ENCODE measurements around the gene SYDE2.
"Not testable (repeated sequence)": the region's sequence is repeated elsewhere in the genome, so short reads cannot be mapped to it uniquely, and the experiment has no call there.

The SYDE2 gene

DNA sequence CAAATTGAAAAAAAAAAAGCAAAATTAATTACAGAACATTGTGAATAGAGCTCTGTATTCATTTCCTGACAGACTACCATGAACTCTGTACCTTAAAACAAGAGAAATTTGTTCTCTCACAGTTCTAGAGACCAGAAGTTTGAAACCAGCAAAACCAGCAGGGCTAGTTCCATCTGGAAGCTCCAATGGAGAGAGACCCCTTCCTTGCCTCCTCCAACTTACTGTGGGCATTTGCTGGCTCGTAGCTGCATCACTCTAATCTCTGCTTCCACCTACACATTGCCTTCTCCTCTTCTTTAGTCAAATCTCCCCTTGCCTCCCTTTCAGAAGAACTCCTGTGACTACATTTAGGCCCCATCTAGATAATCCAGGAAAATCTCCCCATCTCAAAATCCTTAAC lies 56.5 kb downstream of the SYDE2 start:
- Histone ChIP-seq H3K27me3 (replicated peaks) (no peaks in the 10 kb centered on the region), H3K27ac (no peak overlapping the region), H3K4me3 (ENCODE audit: low read depth, low read length) (no peak overlapping the region), H3K36me3 (replicated peaks) (no peaks in the 10 kb centered on the region)
- DNase-seq = no peak
- TF ChIP-seq, protein P1, sequence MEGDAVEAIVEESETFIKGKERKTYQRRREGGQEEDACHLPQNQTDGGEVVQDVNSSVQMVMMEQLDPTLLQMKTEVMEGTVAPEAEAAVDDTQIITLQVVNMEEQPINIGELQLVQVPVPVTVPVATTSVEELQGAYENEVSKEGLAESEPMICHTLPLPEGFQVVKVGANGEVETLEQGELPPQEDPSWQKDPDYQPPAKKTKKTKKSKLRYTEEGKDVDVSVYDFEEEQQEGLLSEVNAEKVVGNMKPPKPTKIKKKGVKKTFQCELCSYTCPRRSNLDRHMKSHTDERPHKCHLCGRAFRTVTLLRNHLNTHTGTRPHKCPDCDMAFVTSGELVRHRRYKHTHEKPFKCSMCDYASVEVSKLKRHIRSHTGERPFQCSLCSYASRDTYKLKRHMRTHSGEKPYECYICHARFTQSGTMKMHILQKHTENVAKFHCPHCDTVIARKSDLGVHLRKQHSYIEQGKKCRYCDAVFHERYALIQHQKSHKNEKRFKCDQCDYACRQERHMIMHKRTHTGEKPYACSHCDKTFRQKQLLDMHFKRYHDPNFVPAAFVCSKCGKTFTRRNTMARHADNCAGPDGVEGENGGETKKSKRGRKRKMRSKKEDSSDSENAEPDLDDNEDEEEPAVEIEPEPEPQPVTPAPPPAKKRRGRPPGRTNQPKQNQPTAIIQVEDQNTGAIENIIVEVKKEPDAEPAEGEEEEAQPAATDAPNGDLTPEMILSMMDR (IDR thresholded peaks at IDR 0.05; ENCODE audit: low read depth, low read length, missing control alignments) = no peak
- in situ Hi-C loops (cut with HindIII; ENCODE audit: low pct_ligation_motif_present, low sequenced_read_pairs) = no loop called here

DNA sequence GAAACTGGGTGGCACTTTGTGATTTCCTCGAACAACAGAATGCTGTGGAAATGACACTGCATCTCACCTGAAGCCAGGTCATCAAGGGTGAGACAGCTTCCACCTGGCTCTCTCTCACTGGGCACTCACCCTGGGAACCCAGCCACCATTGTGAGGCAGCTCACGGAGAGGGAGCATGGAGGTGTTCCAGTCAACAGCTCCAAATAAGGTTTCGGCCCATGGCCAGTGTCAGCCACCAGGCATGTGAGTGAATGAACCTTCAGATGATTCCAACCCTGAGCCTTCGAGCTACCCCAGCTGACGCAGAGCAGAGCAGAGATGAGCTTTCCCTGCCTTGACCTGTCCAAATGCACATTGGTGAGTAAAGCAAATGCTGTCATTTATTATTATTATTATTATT lies 58.1 kb downstream of the SYDE2 start:
- no peaks in the 10 kb centered on the region for H3K27me3 ChIP-seq (replicated peaks)
- TF ChIP-seq, protein P1 (IDR thresholded peaks at IDR 0.05; ENCODE audit: low read depth, low read length, missing control alignments) = no peak
- H3K27ac ChIP-seq = no peak overlapping the region
- H3K36me3 ChIP-seq (replicated peaks) = no peaks in the 10 kb centered on the region
- in situ Hi-C loops (cut with HindIII; ENCODE audit: low pct_ligation_motif_present, low sequenced_read_pairs) = no loop called here
- no peak overlapping the region for H3K4me3 ChIP-seq (ENCODE audit: low read depth, low read length)
- no peak for DNase-seq

DNA sequence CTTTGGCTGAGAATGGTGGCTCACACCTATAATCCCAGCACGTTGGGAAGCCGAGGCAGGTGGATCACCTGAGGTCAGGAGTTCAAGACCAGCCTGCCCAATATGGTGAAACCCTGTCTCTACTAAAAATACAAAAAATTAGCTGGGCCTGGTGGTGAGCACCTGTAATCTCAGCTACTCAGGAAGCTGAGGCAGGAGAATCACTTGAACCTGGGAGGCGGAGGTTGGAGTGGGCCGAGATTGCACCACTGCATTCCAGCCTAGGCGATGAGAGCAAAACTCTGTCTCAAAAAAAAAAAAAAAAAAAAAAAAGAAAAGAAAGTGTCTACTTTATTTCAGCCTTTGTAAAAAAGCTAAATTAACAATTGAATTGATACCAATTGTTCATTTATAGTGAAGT lies 62.4 kb downstream of the SYDE2 start:
- in situ Hi-C loops (cut with HindIII; ENCODE audit: low pct_ligation_motif_present, low sequenced_read_pairs); H3K27ac ChIP-seq: not testable (repeated sequence)

DNA sequence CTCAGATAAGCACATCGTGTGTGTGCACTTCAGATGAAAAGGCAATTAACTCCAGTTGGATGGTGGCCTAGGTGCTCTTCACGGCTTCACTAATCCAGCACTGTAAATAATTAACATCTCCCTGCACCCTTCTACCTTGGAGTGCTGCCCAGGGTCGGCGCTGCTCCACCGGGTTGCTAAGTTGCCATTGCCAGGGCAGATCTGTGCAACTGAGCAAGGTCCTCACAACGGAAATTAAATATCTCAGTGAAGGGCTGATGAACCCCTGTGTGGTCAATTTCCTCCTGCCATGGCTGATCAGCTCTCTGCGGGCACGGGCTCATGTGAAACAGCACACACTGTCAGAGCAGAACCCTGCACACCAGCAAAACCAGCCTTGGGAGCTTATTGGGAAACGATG lies 63.2 kb downstream of the SYDE2 start:
- no peak for DNase-seq
- no peak overlapping the region for H3K27ac ChIP-seq
- H3K4me3 ChIP-seq (ENCODE audit: low read depth, low read length) = no peak overlapping the region
- no peaks in the 10 kb centered on the region for H3K36me3 ChIP-seq (replicated peaks)
- no peaks in the 10 kb centered on the region for H3K27me3 ChIP-seq (replicated peaks)
- TF ChIP-seq, protein P1 (IDR thresholded peaks at IDR 0.05; ENCODE audit: low read depth, low read length, missing control alignments) = no peak
- in situ Hi-C loops (cut with HindIII; ENCODE audit: low pct_ligation_motif_present, low sequenced_read_pairs) = no loop called here

More for the DNA sequence above, 62.4 kb downstream of the SYDE2 start:
- not testable (repeated sequence) for H3K4me3 ChIP-seq (ENCODE audit: low read depth, low read length); H3K36me3 ChIP-seq (replicated peaks); DNase-seq; H3K27me3 ChIP-seq (replicated peaks)

DNA sequence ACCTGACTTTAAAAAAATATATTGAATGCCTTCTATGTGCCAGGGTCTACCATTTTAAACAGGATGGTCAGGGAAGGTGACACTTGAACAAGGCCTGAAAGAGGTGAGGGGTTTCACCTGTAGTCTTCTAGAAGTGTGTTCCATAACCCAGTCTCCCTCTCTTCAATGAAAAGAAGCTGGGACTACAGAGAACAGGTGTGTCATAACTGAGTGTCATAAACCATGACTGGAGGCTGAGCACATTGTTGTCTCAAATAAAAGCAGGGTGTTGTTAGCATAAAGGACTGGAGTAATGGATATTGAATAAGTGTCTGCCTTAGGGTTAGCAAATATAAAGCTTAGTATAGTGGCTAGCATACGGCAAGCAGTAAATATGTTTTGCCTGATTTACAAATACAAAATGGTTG lies 65.4 kb downstream of the SYDE2 start:
- no peak overlapping the region for H3K27ac ChIP-seq
- no peaks in the 10 kb centered on the region for H3K36me3 ChIP-seq (replicated peaks)
- no peak overlapping the region for H3K4me3 ChIP-seq (ENCODE audit: low read depth, low read length)
- TF ChIP-seq, protein P1 (IDR thresholded peaks at IDR 0.05; ENCODE audit: low read depth, low read length, missing control alignments) = no peak
- no peaks in the 10 kb centered on the region for H3K27me3 ChIP-seq (replicated peaks)
- no peak for DNase-seq
- in situ Hi-C loops (cut with HindIII; ENCODE audit: low pct_ligation_motif_present, low sequenced_read_pairs) = no loop called here

DNA sequence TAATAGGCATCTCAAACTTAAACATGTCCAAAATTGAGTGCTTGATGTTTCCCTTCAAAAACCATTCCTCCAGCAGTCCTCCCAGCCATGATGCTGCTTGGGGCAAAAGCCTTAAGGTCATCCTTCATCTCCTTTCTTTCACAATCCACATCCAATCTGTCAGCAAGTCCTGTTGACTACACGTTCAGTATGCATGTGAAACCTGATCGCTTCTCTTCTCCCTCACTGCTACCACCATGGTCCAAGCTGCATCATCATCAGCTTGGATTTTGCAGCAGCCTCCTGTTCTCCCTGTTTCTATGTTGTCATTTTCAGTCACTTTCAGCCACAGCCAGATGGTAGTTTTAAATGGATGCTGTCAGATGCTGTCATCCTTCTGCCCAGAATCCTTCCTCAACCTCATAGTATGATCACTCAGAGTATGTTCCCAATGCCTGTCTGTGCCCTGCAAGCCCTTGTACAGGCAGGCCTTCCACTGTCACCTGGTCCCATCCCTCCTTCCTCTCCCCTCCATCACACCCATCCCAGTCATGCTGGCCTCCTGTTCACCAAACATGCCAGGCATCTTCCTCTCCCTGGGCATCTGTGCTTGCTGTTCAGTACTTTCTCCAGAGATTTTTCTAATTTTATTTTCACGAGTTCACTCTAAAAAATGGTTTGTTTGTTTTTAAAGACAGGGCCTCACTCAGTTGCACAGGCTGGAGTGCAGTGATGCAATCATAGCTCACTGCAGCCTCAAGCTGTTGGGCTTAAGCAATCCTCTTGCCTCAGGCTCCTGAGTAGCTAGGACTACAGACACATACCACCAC lies 66.0 kb downstream of the SYDE2 start:
- no peak for DNase-seq
- Histone ChIP-seq H3K4me3 (ENCODE audit: low read depth, low read length) (no peak overlapping the region), H3K27ac (no peak overlapping the region), H3K36me3 (replicated peaks) (no peaks in the 10 kb centered on the region), H3K27me3 (replicated peaks) (no peaks in the 10 kb centered on the region)
- in situ Hi-C loops (cut with HindIII; ENCODE audit: low pct_ligation_motif_present, low sequenced_read_pairs) = no loop called here
- TF ChIP-seq, protein P1 (IDR thresholded peaks at IDR 0.05; ENCODE audit: low read depth, low read length, missing control alignments) = no peak
